Rectal smooth muscle tissue (tissue), 1 donor: ENCODE measurements around the gene PCED1B.
"Not testable (repeated sequence)": the region's sequence is repeated elsewhere in the genome, so short reads cannot be mapped to it uniquely, and the experiment has no call there.

Source experiments
- H3K27ac ChIP-seq: one replicate; pipeline ENCODE4 v1.7.0; 2013; ENCODE audit warnings: low read depth, low read length, inconsistent platforms
- H3K27me3 ChIP-seq: one replicate; pipeline ENCODE4 v1.7.0; 2013; ENCODE audit warnings: low read length; ENCODE audit not compliant: control insufficient read depth, insufficient read depth
- H3K36me3 ChIP-seq: one replicate; pipeline ENCODE4 v1.7.0; 2013; ENCODE audit warnings: low read length; ENCODE audit not compliant: control insufficient read depth, insufficient read depth
- H3K4me1 ChIP-seq: one replicate; pipeline ENCODE4 v1.7.0; 2013; ENCODE audit warnings: low read length; ENCODE audit not compliant: control insufficient read depth, insufficient read depth
- H3K4me3 ChIP-seq: one replicate; pipeline ENCODE4 v1.7.0; 2013; ENCODE audit warnings: low read length
- H3K9ac ChIP-seq: one replicate; pipeline ENCODE4 v1.7.0; 2013; ENCODE audit warnings: low read length

The PCED1B gene

GRCh38 chr12:47166365-47166764 lies 86.9 kb downstream of the PCED1B start:
- Histone ChIP-seq H3K4me1 (no peaks in the 10 kb centered on the region), H3K27ac (no peak overlapping the region), H3K9ac (no peak overlapping the region), H3K27me3 (no peaks in the 10 kb centered on the region), H3K4me3 (no peak overlapping the region), H3K36me3 (no peaks in the 10 kb centered on the region)

DNA sequence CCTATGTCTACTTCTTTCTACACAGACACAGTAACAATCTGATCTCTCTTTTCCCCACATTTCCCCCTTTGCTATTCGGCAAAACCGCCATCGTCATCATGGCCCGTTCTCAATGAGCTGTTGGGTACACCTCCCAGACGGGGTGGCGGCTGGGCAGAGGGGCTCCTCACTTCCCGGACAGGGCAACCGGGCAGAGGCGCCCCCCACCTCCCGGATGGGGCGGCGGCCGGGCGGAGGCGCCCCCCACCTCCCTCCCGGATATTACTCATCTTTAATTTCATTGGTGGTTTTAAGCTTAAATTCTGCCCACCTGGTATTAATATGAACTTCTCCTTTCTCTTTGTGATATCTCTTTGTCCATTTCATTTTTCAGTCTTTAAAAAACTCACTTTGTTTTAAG lies 90.9 kb downstream of the PCED1B start:
- not testable (repeated sequence) for H3K9ac ChIP-seq, H3K4me3 ChIP-seq, H3K4me1 ChIP-seq, H3K36me3 ChIP-seq, H3K27me3 ChIP-seq, H3K27ac ChIP-seq

DNA sequence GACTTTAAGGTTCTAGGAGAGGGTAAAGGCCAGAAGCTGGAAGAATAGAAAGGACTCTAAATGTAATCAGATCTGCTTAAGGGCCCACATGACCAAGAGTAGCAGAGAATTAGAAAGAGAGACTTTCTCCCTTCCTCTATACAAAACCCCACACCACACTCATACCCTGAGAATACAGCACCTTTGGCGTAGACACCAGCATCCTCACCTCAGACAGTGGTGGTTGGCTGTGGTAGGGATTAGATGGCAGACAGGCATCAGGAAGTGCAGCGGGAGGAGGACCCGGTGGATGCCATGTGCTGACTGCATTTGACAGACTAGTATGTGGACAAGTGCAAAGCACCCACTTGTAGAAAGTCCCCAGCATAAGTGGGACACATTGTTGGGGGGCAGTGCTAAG lies 98.6 kb downstream of the PCED1B start:
- H3K27me3 ChIP-seq: no peaks in the 10 kb centered on the region
- H3K27ac ChIP-seq: no peak overlapping the region
- no peak overlapping the region for H3K9ac ChIP-seq
- H3K4me1 ChIP-seq: no peaks in the 10 kb centered on the region
- no peaks in the 10 kb centered on the region for H3K36me3 ChIP-seq
- H3K4me3 ChIP-seq: no peak overlapping the region

GRCh38 chr12:47182164-47182938 lies 102.9 kb downstream of the PCED1B start:
- not testable (repeated sequence) for H3K4me3 ChIP-seq, H3K36me3 ChIP-seq, H3K27me3 ChIP-seq, H3K27ac ChIP-seq, H3K9ac ChIP-seq, H3K4me1 ChIP-seq

- Histone ChIP-seq H3K27me3 (no peaks in the 10 kb centered on the region), H3K4me1 (no peaks in the 10 kb centered on the region), H3K36me3 (no peaks in the 10 kb centered on the region), H3K9ac (no peak overlapping the region), H3K4me3 (no peak overlapping the region), H3K27ac (no peak overlapping the region)
Measured at GRCh38 chr12:47184229-47184628, 104.8 kb downstream of the PCED1B start.

DNA sequence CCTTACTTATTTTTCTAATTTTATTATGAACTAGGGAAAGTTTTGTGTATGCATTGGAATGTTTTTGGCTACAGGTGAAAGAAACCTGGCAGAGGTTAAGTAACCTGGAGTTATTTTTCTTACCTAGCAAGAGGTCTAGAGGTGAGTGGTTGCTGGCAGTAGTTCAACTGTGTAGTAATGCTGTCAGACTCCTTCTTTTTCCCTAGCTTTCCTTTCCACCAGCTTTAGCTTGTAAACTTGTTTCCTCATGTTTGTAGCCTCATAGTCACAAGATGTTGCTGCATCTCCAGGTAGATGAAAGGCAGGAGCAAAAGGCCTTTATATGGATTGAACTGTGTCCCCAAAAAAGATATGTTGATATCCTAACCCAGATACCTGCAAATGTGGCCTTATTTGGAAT lies 105.4 kb downstream of the PCED1B start:
- H3K27me3 ChIP-seq: no peaks in the 10 kb centered on the region
- no peaks in the 10 kb centered on the region for H3K4me1 ChIP-seq
- H3K27ac ChIP-seq: no peak overlapping the region
- no peaks in the 10 kb centered on the region for H3K36me3 ChIP-seq
- no peak overlapping the region for H3K9ac ChIP-seq
- H3K4me3 ChIP-seq: no peak overlapping the region

- no peak overlapping the region for H3K27ac ChIP-seq
- no peaks in the 10 kb centered on the region for H3K4me1 ChIP-seq
- no peaks in the 10 kb centered on the region for H3K27me3 ChIP-seq
- no peaks in the 10 kb centered on the region for H3K36me3 ChIP-seq
- H3K9ac ChIP-seq: no peak overlapping the region
- no peak overlapping the region for H3K4me3 ChIP-seq
Measured at GRCh38 chr12:47186246-47186645, 106.8 kb downstream of the PCED1B start.

GRCh38 chr12:47188576-47189441 lies 109.4 kb downstream of the PCED1B start:
- Histone ChIP-seq H3K4me1 (no peaks in the 10 kb centered on the region), H3K27ac (no peak overlapping the region), H3K4me3 (no peak overlapping the region)

DNA sequence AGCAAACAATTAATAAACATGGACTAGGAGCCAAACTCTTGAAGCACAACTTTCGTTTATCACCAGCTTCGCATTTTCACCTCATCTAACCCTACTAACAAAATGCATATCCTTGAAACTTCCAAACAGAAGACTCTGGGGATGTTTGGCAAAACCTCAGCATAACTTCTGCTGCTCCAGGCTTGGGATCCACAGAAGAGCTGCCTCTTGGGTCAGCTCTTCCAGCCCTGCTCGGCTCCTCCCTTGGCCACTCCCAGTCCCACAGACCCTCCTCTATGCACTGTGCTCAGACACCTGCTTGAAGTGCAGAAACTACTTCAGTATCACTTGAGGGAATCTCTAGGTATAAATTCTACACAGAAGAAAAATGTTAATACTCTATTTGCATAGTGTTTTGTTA lies 110.3 kb downstream of the PCED1B start:
- peaks cover 3% of the 10 kb centered on the region for H3K4me1 ChIP-seq
- H3K27ac ChIP-seq: no peak overlapping the region
- H3K9ac ChIP-seq: no peak overlapping the region
- H3K36me3 ChIP-seq: no peaks in the 10 kb centered on the region
- no peak overlapping the region for H3K4me3 ChIP-seq
- H3K27me3 ChIP-seq: no peaks in the 10 kb centered on the region

More at GRCh38 chr12:47188576-47189441, 109.4 kb downstream of the PCED1B start:
- H3K9ac ChIP-seq: no peak overlapping the region
- no peaks in the 10 kb centered on the region for H3K27me3 ChIP-seq
- H3K36me3 ChIP-seq: no peaks in the 10 kb centered on the region

- Histone ChIP-seq H3K4me1 (peaks cover 3% of the 10 kb centered on the region), H3K27me3 (no peaks in the 10 kb centered on the region), H3K36me3 (no peaks in the 10 kb centered on the region), H3K4me3 (no peak overlapping the region), H3K9ac (no peak overlapping the region), H3K27ac (no peak overlapping the region)
Measured at GRCh38 chr12:47190271-47190750, 110.9 kb downstream of the PCED1B start.

- Histone ChIP-seq H3K27ac (no peak overlapping the region), H3K4me3 (no peak overlapping the region), H3K36me3 (no peaks in the 10 kb centered on the region), H3K4me1 (peaks cover 3% of the 10 kb centered on the region), H3K27me3 (no peaks in the 10 kb centered on the region), H3K9ac (no peak overlapping the region)
Measured at GRCh38 chr12:47190905-47191304, 111.5 kb downstream of the PCED1B start.

GRCh38 chr12:47192051-47192450 lies 112.6 kb downstream of the PCED1B start:
- Histone ChIP-seq H3K27me3 (no peaks in the 10 kb centered on the region), H3K27ac (no peak overlapping the region), H3K4me3 (no peak overlapping the region), H3K4me1 (peaks cover 3% of the 10 kb centered on the region), H3K9ac (no peak overlapping the region), H3K36me3 (no peaks in the 10 kb centered on the region)
